Bronchial epithelial cell (primary cell): Measurements from ENCODE around the gene AKR7A2. TPM values are rescaled to one million over a fixed set of nuclear protein-coding genes. Genes with fewer than 3 reads are reported as not detected.

Experiments
- DNase-seq: peaks from one replicate; pipeline ENCODE4 v3.0.0-alpha.2; 2010; ENCODE audit warnings: low read depth
- FAIRE-seq: peaks from 2 replicates; lab custom pipeline; 2011; peaks lifted over from hg19 to GRCh38; lab: Jason Lieb, UNC
- H3K27me3 ChIP-seq: 2 replicates; pipeline ENCODE4 v1.5.1; 2011; ENCODE audit warnings: low read length; ENCODE audit not compliant: control insufficient read depth, insufficient read depth
- H3K36me3 ChIP-seq: 2 replicates; pipeline ENCODE4 v1.5.1; 2011; ENCODE audit warnings: low read length; ENCODE audit not compliant: control insufficient read depth, insufficient read depth
- H3K4me3 ChIP-seq: 2 replicates; pipeline ENCODE4 v1.5.1; 2011; ENCODE audit warnings: mild to moderate bottlenecking, low read depth, low read length, control low read depth
- CTCF ChIP-seq: IDR thresholded peaks from 2 replicates; pipeline ENCODE4 v1.5.1; 2011; ENCODE audit warnings: mild to moderate bottlenecking, moderate library complexity, low read length, control low read depth, inconsistent platforms; ENCODE audit not compliant: insufficient read depth, severe bottlenecking
- total RNA-seq: library from RNA; depleted of rRNA; stranded (reverse); fragments of >200 nt; gene quantifications from 2 replicates; pipeline ENCODE4 v1.2.1, GENCODE V29; 2014

The AKR7A2 gene
- total RNA-seq, 1 donor from 2014 or later: 54.8 TPM

- no peak for DNase-seq
- TF ChIP-seq CTCF: no peak
- no peak for FAIRE-seq
- Histone ChIP-seq H3K36me3 (peaks cover 15% of the 10 kb centered on the region), H3K27me3 (no peaks in the 10 kb centered on the region), H3K4me3 (no peak overlapping the region)
These were observed 39.9 kb upstream of the AKR7A2 start for GRCh38 chr1:19351873-19352272.

- FAIRE-seq (no peak), DNase-seq (no peak)
- no peak overlapping the region for H3K4me3 ChIP-seq
- TF ChIP-seq CTCF: no peak
- peaks cover 7% of the 10 kb centered on the region for H3K36me3 ChIP-seq
- H3K27me3 ChIP-seq: no peaks in the 10 kb centered on the region
These were observed 38.6 kb upstream of the AKR7A2 start for GRCh38 chr1:19350566-19350965.

- H3K4me3 ChIP-seq: no peak overlapping the region
- TF ChIP-seq CTCF: no peak
- DNase-seq (no peak), FAIRE-seq (no peak)
- H3K27me3 ChIP-seq: no peaks in the 10 kb centered on the region
- peaks cover 7% of the 10 kb centered on the region for H3K36me3 ChIP-seq
These were observed 38.1 kb upstream of the AKR7A2 start for GRCh38 chr1:19349999-19350398.

GRCh38 chr1:19348441-19349198, 36.7 kb upstream of the AKR7A2 start:
- H3K36me3 ChIP-seq: peaks cover 11% of the 10 kb centered on the region
- DNase-seq (no peak), FAIRE-seq (no peak)
- no peaks in the 10 kb centered on the region for H3K27me3 ChIP-seq
- no peak overlapping the region for H3K4me3 ChIP-seq
- no peak for TF ChIP-seq CTCF

GRCh38 chr1:19347533-19348172, 35.7 kb upstream of the AKR7A2 start:
- no peak for FAIRE-seq
- Histone ChIP-seq H3K4me3 (no peak overlapping the region), H3K36me3 (peaks cover 17% of the 10 kb centered on the region), H3K27me3 (no peaks in the 10 kb centered on the region)
- DNase-seq: no peak
- TF ChIP-seq CTCF: no peak
